ENCODE results near the gene ZNRF2. TPM values are rescaled to one million over a fixed set of nuclear protein-coding genes. Genes with fewer than 3 reads are reported as not detected.

The ZNRF2 gene
- total and polyA plus RNA-seq, 10 of the 15 experiments (the other 5 are each of a cell fraction or from before 2014, with no cell fraction given): 1.2 to 20.4 (median 9.5) TPM

- TF ChIP-seq ZNF592 (IDR thresholded peaks at IDR 0.05) (no peak), LARP7 (IDR thresholded peaks at IDR 0.05) (no peak), NFIC (IDR thresholded peaks at IDR 0.05; ENCODE audit: low read depth, low read length) (peak; percentile 61; the same call in 1 of the 2 replicates), SMARCA5 (IDR thresholded peaks at IDR 0.05) (peak; percentile 90; the same call in 1 of the 2 replicates), TAF1 (IDR thresholded peaks at IDR 0.05; ENCODE audit: borderline replicate concordance, low read depth, low read length) (no peak), SREBF1 (IDR thresholded peaks at IDR 0.05; ENCODE audit: low read length) (no peak), ZNF217 (IDR thresholded peaks at IDR 0.05) (peak; percentile 86; the same call in 1 of the 2 replicates), MXI1 (IDR thresholded peaks at IDR 0.05; ENCODE audit: low read depth, low read length) (no peak), EZH2 (IDR thresholded peaks at IDR 0.05; ENCODE audit: borderline replicate concordance, control insufficient read depth, low read depth, low read length) (no peak)
- TF ChIP-seq, protein P1, sequence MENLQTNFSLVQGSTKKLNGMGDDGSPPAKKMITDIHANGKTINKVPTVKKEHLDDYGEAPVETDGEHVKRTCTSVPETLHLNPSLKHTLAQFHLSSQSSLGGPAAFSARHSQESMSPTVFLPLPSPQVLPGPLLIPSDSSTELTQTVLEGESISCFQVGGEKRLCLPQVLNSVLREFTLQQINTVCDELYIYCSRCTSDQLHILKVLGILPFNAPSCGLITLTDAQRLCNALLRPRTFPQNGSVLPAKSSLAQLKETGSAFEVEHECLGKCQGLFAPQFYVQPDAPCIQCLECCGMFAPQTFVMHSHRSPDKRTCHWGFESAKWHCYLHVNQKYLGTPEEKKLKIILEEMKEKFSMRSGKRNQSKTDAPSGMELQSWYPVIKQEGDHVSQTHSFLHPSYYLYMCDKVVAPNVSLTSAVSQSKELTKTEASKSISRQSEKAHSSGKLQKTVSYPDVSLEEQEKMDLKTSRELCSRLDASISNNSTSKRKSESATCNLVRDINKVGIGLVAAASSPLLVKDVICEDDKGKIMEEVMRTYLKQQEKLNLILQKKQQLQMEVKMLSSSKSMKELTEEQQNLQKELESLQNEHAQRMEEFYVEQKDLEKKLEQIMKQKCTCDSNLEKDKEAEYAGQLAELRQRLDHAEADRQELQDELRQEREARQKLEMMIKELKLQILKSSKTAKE (IDR thresholded peaks at IDR 0.05; ENCODE audit: low read depth, poor library complexity, severe bottlenecking): peak; percentile 50
Measured at GRCh38 chr7:30330134-30331111, 46.0 kb downstream of the ZNRF2 start (continued).

Data from GM12878 (cell line).